Activated CD8-positive, alpha-beta T cell treated with anti-CD3 and anti-CD28 coated beads for 36 hours (primary cell): ENCODE data around the gene LNPEP. TPM values are rescaled to one million over a fixed set of nuclear protein-coding genes. Genes with fewer than 3 reads are reported as not detected.

Source experiments
- ATAC-seq: fragments of 200-7000 bp; cut with Tn5 transposase; one replicate; pipeline ENCODE4 v1.10.0; 2021; ENCODE audit warnings: mild to moderate bottlenecking, moderate library complexity
- CTCF ChIA-PET: fragments of 350-600 bp; sonication (Branson Sonifier 250); formaldehyde crosslinking; loops from one replicate; lab custom pipeline; 2021; ENCODE audit warnings: antibody characterized with exemption; lab: Charles Lee
- POLR2A ChIA-PET: fragments of 350-600 bp; sonication (Branson Sonifier 250); formaldehyde crosslinking; loops from one replicate; lab custom pipeline; 2021; ENCODE audit warnings: antibody characterized with exemption; lab: Charles Lee
- DNase-seq: peaks from one replicate; pipeline ENCODE4 v3.0.0-alpha.2; 2020
- H3K27ac Mint-ChIP-seq: one replicate; pipeline ENCODE4 v1.8.0; 2021; ENCODE audit warnings: mild to moderate bottlenecking, mixed read lengths
- H3K27me3 Mint-ChIP-seq: one replicate; pipeline ENCODE4 v1.8.0; 2021; ENCODE audit warnings: mixed read lengths
- H3K36me3 Mint-ChIP-seq: one replicate; pipeline ENCODE4 v1.8.0; 2021; ENCODE audit warnings: low read depth, mixed read lengths
- H3K4me1 Mint-ChIP-seq: one replicate; pipeline ENCODE4 v1.8.0; 2021; ENCODE audit warnings: low read depth, mixed read lengths
- H3K4me3 Mint-ChIP-seq: one replicate; pipeline ENCODE4 v1.8.0; 2021; ENCODE audit warnings: mild to moderate bottlenecking, moderate library complexity, mixed read lengths
- H3K9me3 Mint-ChIP-seq: one replicate; pipeline ENCODE4 v1.8.0; 2021; ENCODE audit warnings: mixed read lengths
- CTCF ChIP-seq: fragments of 200-600 bp; IDR thresholded peaks from one replicate; pipeline ENCODE4 v1.8.0; 2022; ENCODE audit warnings: antibody characterized with exemption, mild to moderate bottlenecking
- intact Hi-C: fragments of 100-400 bp; cut with micrococcal nuclease; formaldehyde crosslinking; loops from one replicate; pipeline ENCODE4 v1.10.0; 2022
- total RNA-seq, 2 experiments: library from RNA; stranded (reverse); gene quantifications; one replicate each; pipeline ENCODE4 v1.2.3, GENCODE V29; 2021

Gene LNPEP
- total RNA-seq, 2 experiments from 2014 or later: 51.2 to 53.7 TPM

GRCh38 chr5:96904054-96904931 lies 31.6 kb upstream of the LNPEP start:
- intact Hi-C loops: no loop called here
- Mint-ChIP-seq H3K4me1 (peaks cover 14% of the 10 kb centered on the region), H3K27me3 (no peaks in the 10 kb centered on the region), H3K36me3 (peaks cover 51% of the 10 kb centered on the region), H3K27ac (no peak overlapping the region), H3K4me3 (no peak overlapping the region), H3K9me3 (no peaks in the 10 kb centered on the region)
- CTCF ChIA-PET: interaction anchor here (0.7 to 2.6 kb wide), 9 partner anchors 11 to 238 kb away, joined by 3 to 21 read pairs (median 3); partner anchors contain the start of gene LIX1
- DNase-seq (no peak), ATAC-seq (no peak)
- POLR2A ChIA-PET: interaction anchor here (0.8 to 1.4 kb wide), 3 partner anchors 11 to 13 kb away, joined by 3 to 5 read pairs (median 4); no protein-coding TSS in a partner anchor
- TF ChIP-seq CTCF: no peak

DNA sequence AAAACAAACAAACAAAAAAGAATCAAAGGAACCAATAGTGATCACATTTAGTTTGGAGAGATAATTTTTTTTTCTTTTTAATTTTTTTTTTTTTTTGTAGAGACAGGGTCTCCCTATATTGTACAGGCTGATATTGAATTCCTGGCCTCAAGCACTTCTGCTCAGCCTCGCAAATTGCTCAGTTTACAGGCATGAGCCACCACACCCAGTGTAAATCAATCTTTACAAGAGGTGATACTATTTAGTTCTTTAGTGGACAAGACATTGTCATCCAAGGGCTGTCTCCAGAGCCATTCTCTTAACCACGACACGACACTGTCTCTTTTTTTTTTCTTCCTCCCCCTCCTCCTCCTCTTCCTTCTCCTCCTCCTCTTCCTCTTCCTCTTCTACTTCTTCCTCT lies 30.0 kb upstream of the LNPEP start:
- peaks cover 48% of the 10 kb centered on the region for H3K36me3 Mint-ChIP-seq
- DNase-seq (no peak), ATAC-seq (no peak)
- POLR2A ChIA-PET: interaction anchor here (1.4 kb wide), 1 partner anchor 27 kb away, joined by 5 read pairs; no protein-coding TSS in a partner anchor
- H3K27ac Mint-ChIP-seq: peak overlapping the region; percentile 74
- no peak overlapping the region for H3K4me3 Mint-ChIP-seq
- intact Hi-C loops: no loop called here
- H3K27me3 Mint-ChIP-seq: no peaks in the 10 kb centered on the region
- TF ChIP-seq CTCF: no peak
- peaks cover 14% of the 10 kb centered on the region for H3K4me1 Mint-ChIP-seq
- no peaks in the 10 kb centered on the region for H3K9me3 Mint-ChIP-seq
- CTCF ChIA-PET: interaction anchor here (1.5 to 2.6 kb wide), 2 partner anchors 37 kb away, joined by 6 to 21 read pairs; no protein-coding TSS in a partner anchor

- H3K27ac Mint-ChIP-seq: no peak overlapping the region
- H3K27me3 Mint-ChIP-seq: no peaks in the 10 kb centered on the region
- POLR2A ChIA-PET: interaction anchor here (1.1 to 1.2 kb wide), 2 partner anchors 24 to 32 kb away, joined by 3 read pairs; no protein-coding TSS in a partner anchor
- no peaks in the 10 kb centered on the region for H3K9me3 Mint-ChIP-seq
- CTCF ChIA-PET: interaction anchor here (1.0 to 1.6 kb wide), 4 partner anchors 9 to 253 kb away, joined by 3 to 5 read pairs (median 4); no protein-coding TSS in a partner anchor
- TF ChIP-seq CTCF: no peak
- ATAC-seq (no peak), DNase-seq (no peak)
- peaks cover 6% of the 10 kb centered on the region for H3K4me1 Mint-ChIP-seq
- H3K36me3 Mint-ChIP-seq: peaks cover 40% of the 10 kb centered on the region
- H3K4me3 Mint-ChIP-seq: no peak overlapping the region
- intact Hi-C loops: no loop called here
Measured at GRCh38 chr5:96909003-96909402, 26.9 kb upstream of the LNPEP start.

- ChIA-PET POLR2A (interaction anchor here (0.6 to 1.2 kb wide), 3 partner anchors 24 to 114 kb away, joined by 3 read pairs; no protein-coding TSS in a partner anchor), CTCF (interaction anchor here (0.9 to 1.6 kb wide), 4 partner anchors 9 to 254 kb away, joined by 3 to 5 read pairs (median 4); no protein-coding TSS in a partner anchor)
- Mint-ChIP-seq H3K36me3 (peaks cover 42% of the 10 kb centered on the region), H3K27me3 (no peaks in the 10 kb centered on the region), H3K9me3 (no peaks in the 10 kb centered on the region), H3K4me1 (peaks cover 10% of the 10 kb centered on the region), H3K27ac (no peak overlapping the region), H3K4me3 (no peak overlapping the region)
- DNase-seq (no peak), ATAC-seq (no peak)
- intact Hi-C loops: no loop called here
- TF ChIP-seq CTCF: no peak
Measured at GRCh38 chr5:96909435-96909834, 26.4 kb upstream of the LNPEP start.
